Ectodermal cell (in vitro differentiated cells): ENCODE results near the gene ST8SIA1.

Source experiments
- H3K27ac ChIP-seq: 2 replicates; pipeline ENCODE4 v1.7.0; 2013; ENCODE audit warnings: mild to moderate bottlenecking, low read depth, low read length; ENCODE audit not compliant: insufficient read depth, poor library complexity, severe bottlenecking
- H3K27me3 ChIP-seq: 2 replicates; pipeline ENCODE4 v1.7.0; 2013; ENCODE audit warnings: mild to moderate bottlenecking, low read length; ENCODE audit not compliant: insufficient read depth, control insufficient read depth, poor library complexity, severe bottlenecking
- H3K36me3 ChIP-seq: one replicate; pipeline ENCODE4 v1.7.0; 2013; ENCODE audit warnings: low read length; ENCODE audit not compliant: control insufficient read depth, insufficient read depth
- H3K4me1 ChIP-seq: one replicate; pipeline ENCODE4 v1.7.0; 2013; ENCODE audit warnings: low read length; ENCODE audit not compliant: control insufficient read depth, insufficient read depth
- H3K4me3 ChIP-seq: 2 replicates; pipeline ENCODE4 v1.7.0; 2013; ENCODE audit warnings: low read depth, low read length, control low read depth; ENCODE audit not compliant: insufficient read depth
- H3K9me3 ChIP-seq: 2 replicates; pipeline ENCODE4 v1.7.0; 2013; ENCODE audit warnings: mild to moderate bottlenecking, low read length, moderate library complexity; ENCODE audit not compliant: control insufficient read depth
- WGBS, 2 experiments: methylation state at CpG; one replicate each; pipeline ENCODE4 v1.1.7; 2013; ENCODE audit warnings: missing lambda C conversion rate in 2 of 2; 5-methylcytosine and 5-hydroxymethylcytosine counted together

ST8SIA1 gene

GRCh38 chr12:22271023-22271422 lies 63.5 kb downstream of the ST8SIA1 start:
- 94 to 100% methylated on average over 1 to 2 of the region's 2 CpGs for WGBS, 2 experiments
- no peaks in the 10 kb centered on the region for H3K4me1 ChIP-seq
- H3K27me3 ChIP-seq = no peaks in the 10 kb centered on the region
- no peak overlapping the region for H3K27ac ChIP-seq
- H3K9me3 ChIP-seq = no peaks in the 10 kb centered on the region
- no peaks in the 10 kb centered on the region for H3K36me3 ChIP-seq
- no peak overlapping the region for H3K4me3 ChIP-seq

- no peaks in the 10 kb centered on the region for H3K4me1 ChIP-seq
- H3K27me3 ChIP-seq = no peaks in the 10 kb centered on the region
- no peaks in the 10 kb centered on the region for H3K9me3 ChIP-seq
- H3K36me3 ChIP-seq = no peaks in the 10 kb centered on the region
- H3K27ac ChIP-seq = no peak overlapping the region
- H3K4me3 ChIP-seq = no peak overlapping the region
Measured at GRCh38 chr12:22268973-22269372, 65.5 kb downstream of the ST8SIA1 start.

GRCh38 chr12:22268406-22268805 lies 66.1 kb downstream of the ST8SIA1 start:
- no peaks in the 10 kb centered on the region for H3K4me1 ChIP-seq
- no peak overlapping the region for H3K27ac ChIP-seq
- H3K27me3 ChIP-seq = no peaks in the 10 kb centered on the region
- H3K36me3 ChIP-seq = no peaks in the 10 kb centered on the region
- no peaks in the 10 kb centered on the region for H3K9me3 ChIP-seq
- 96 to 99% methylated on average over 7 to 8 of the region's 8 CpGs for WGBS, 2 experiments
- no peak overlapping the region for H3K4me3 ChIP-seq

GRCh38 chr12:22266101-22266500 lies 68.4 kb downstream of the ST8SIA1 start:
- Histone ChIP-seq H3K4me1 (peaks cover 9% of the 10 kb centered on the region), H3K4me3 (no peak overlapping the region), H3K9me3 (no peaks in the 10 kb centered on the region), H3K27me3 (no peaks in the 10 kb centered on the region), H3K36me3 (no peaks in the 10 kb centered on the region), H3K27ac (no peak overlapping the region)
- 90 to 97% methylated on average over 4 to 5 of the region's 5 CpGs for WGBS, 2 experiments

GRCh38 chr12:22264380-22264779 lies 70.1 kb downstream of the ST8SIA1 start:
- peaks cover 9% of the 10 kb centered on the region for H3K4me1 ChIP-seq

GRCh38 chr12:22262309-22262708 lies 72.2 kb downstream of the ST8SIA1 start:
- Histone ChIP-seq H3K36me3 (no peaks in the 10 kb centered on the region), H3K27me3 (no peaks in the 10 kb centered on the region), H3K27ac (peak overlapping the region; percentile 33), H3K9me3 (no peaks in the 10 kb centered on the region), H3K4me3 (no peak overlapping the region), H3K4me1 (peaks cover 9% of the 10 kb centered on the region)
- WGBS, 2 experiments = 18 to 21% methylated on average over 2 of the region's 2 CpGs

More at GRCh38 chr12:22264380-22264779, 70.1 kb downstream of the ST8SIA1 start:
- Histone ChIP-seq H3K9me3 (no peaks in the 10 kb centered on the region), H3K36me3 (no peaks in the 10 kb centered on the region), H3K27me3 (no peaks in the 10 kb centered on the region), H3K4me3 (no peak overlapping the region), H3K27ac (no peak overlapping the region)
- WGBS, 2 experiments = 94 to 95% methylated on average over 3 to 4 of the region's 5 CpGs

GRCh38 chr12:22257100-22257499 lies 77.4 kb downstream of the ST8SIA1 start:
- peaks cover 28% of the 10 kb centered on the region for H3K4me1 ChIP-seq
- no peak overlapping the region for H3K27ac ChIP-seq
- H3K4me3 ChIP-seq = no peak overlapping the region
- no peaks in the 10 kb centered on the region for H3K9me3 ChIP-seq
- H3K27me3 ChIP-seq = no peaks in the 10 kb centered on the region
- H3K36me3 ChIP-seq = no peaks in the 10 kb centered on the region
- 89 to 95% methylated on average over 5 to 6 of the region's 6 CpGs for WGBS, 2 experiments

- H3K27me3 ChIP-seq = no peaks in the 10 kb centered on the region
- H3K9me3 ChIP-seq = no peaks in the 10 kb centered on the region
- H3K36me3 ChIP-seq = no peaks in the 10 kb centered on the region
- no peak overlapping the region for H3K4me3 ChIP-seq
- peaks cover 28% of the 10 kb centered on the region for H3K4me1 ChIP-seq
- no peak overlapping the region for H3K27ac ChIP-seq
- 40% methylated on average over 1 of the region's 1 CpG; no CpG with 5 or more reads in 1 of the 2 experiments for WGBS, 2 experiments
Measured at GRCh38 chr12:22256605-22257004, 77.9 kb downstream of the ST8SIA1 start.

- 84 to 93% methylated on average over 7 of the region's 7 CpGs for WGBS, 2 experiments
- Histone ChIP-seq H3K4me1 (peaks cover 28% of the 10 kb centered on the region), H3K27me3 (no peaks in the 10 kb centered on the region), H3K4me3 (no peak overlapping the region), H3K27ac (peak overlapping the region; percentile 89), H3K36me3 (no peaks in the 10 kb centered on the region), H3K9me3 (no peaks in the 10 kb centered on the region)
Measured at GRCh38 chr12:22256041-22256441, 78.5 kb downstream of the ST8SIA1 start.

GRCh38 chr12:22255097-22255496 lies 79.4 kb downstream of the ST8SIA1 start:
- H3K9me3 ChIP-seq = no peaks in the 10 kb centered on the region
- H3K27ac ChIP-seq = peak overlapping the region; percentile 89
- no peak overlapping the region for H3K4me3 ChIP-seq
- H3K27me3 ChIP-seq = no peaks in the 10 kb centered on the region
- H3K4me1 ChIP-seq = peaks cover 28% of the 10 kb centered on the region
- WGBS, 2 experiments = 34 to 38% methylated on average over 11 of the region's 11 CpGs
- H3K36me3 ChIP-seq = no peaks in the 10 kb centered on the region

- H3K4me1 ChIP-seq = peaks cover 28% of the 10 kb centered on the region
- no peaks in the 10 kb centered on the region for H3K36me3 ChIP-seq
- no peaks in the 10 kb centered on the region for H3K27me3 ChIP-seq
- peak overlapping the region; percentile 89 for H3K27ac ChIP-seq
- WGBS, 2 experiments = 78 to 84% methylated on average over 6 of the region's 7 CpGs
- no peaks in the 10 kb centered on the region for H3K9me3 ChIP-seq
- H3K4me3 ChIP-seq = no peak overlapping the region
Measured at GRCh38 chr12:22254478-22254877, 80.0 kb downstream of the ST8SIA1 start.
